ENCODE results near the gene CHST12.
A peak's percentile ranks its signal among the peaks of the same experiment; 100 is the strongest.

The CHST12 gene

DNA sequence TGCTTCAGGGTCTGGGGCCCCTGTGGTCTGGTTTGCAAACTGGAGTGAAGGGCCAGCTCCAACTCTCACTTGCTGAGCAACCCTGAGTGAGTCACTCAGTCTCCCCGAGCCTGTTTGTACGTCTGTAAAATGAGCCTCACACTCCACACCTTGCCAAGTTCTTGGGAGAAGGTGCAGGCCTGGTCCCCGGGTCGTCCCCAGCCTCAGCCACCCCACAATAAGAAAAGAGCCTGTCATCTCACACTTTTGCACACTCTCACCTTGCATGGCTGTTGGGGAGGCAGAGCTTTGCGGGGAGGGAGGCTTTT is 67.6 kb downstream of the CHST12 start:
- TF ChIP-seq, protein P1, sequence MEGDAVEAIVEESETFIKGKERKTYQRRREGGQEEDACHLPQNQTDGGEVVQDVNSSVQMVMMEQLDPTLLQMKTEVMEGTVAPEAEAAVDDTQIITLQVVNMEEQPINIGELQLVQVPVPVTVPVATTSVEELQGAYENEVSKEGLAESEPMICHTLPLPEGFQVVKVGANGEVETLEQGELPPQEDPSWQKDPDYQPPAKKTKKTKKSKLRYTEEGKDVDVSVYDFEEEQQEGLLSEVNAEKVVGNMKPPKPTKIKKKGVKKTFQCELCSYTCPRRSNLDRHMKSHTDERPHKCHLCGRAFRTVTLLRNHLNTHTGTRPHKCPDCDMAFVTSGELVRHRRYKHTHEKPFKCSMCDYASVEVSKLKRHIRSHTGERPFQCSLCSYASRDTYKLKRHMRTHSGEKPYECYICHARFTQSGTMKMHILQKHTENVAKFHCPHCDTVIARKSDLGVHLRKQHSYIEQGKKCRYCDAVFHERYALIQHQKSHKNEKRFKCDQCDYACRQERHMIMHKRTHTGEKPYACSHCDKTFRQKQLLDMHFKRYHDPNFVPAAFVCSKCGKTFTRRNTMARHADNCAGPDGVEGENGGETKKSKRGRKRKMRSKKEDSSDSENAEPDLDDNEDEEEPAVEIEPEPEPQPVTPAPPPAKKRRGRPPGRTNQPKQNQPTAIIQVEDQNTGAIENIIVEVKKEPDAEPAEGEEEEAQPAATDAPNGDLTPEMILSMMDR (IDR thresholded peaks at IDR 0.05; ENCODE audit: low read depth, low read length) = no peak
- TF ChIP-seq, protein P2, sequence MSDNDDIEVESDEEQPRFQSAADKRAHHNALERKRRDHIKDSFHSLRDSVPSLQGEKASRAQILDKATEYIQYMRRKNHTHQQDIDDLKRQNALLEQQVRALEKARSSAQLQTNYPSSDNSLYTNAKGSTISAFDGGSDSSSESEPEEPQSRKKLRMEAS (IDR thresholded peaks at IDR 0.05; ENCODE audit: low read depth, low read length) = no peak
- TF ChIP-seq MYC (IDR thresholded peaks at IDR 0.05; ENCODE audit: low read depth, low read length) (no peak), POLR2A (IDR thresholded peaks at IDR 0.05; ENCODE audit: extremely low read depth, insufficient read length) (no peak)
- DNase-seq (ENCODE audit: low read depth) = peak; percentile 54
- no peak overlapping the region for H3K4me3 ChIP-seq (ENCODE audit: low read depth, low read length)

DNA sequence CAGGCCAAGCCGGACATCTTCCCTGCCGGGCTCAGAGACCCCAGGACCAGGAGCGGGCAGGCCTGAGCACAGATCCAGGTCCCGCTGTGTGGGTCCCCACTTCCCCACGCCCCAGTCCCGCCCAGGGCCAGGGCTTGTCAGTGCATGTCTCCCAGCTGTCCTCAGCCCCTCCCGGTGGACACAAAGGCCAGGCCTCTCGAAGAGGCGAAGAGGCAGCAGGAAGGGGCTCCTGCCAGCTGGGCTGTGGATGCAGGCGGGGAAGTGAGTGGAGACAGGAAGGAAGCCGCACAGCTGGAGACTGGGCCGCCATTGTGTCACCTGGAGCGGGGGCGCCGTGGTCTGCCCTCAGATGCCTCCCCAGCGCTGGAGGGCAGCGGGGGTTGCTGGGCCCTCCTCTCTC is 68.0 kb downstream of the CHST12 start:
- no peak overlapping the region for H3K4me3 ChIP-seq (ENCODE audit: low read depth, low read length)
- TF ChIP-seq POLR2A (IDR thresholded peaks at IDR 0.05; ENCODE audit: extremely low read depth, insufficient read length) = no peak
- TF ChIP-seq, protein P2 (IDR thresholded peaks at IDR 0.05; ENCODE audit: low read depth, low read length) = 0 out of 2 replicates have a peak, but pooled peaks have one; percentile 3
- peak; percentile 71 for DNase-seq (ENCODE audit: low read depth)

DNA sequence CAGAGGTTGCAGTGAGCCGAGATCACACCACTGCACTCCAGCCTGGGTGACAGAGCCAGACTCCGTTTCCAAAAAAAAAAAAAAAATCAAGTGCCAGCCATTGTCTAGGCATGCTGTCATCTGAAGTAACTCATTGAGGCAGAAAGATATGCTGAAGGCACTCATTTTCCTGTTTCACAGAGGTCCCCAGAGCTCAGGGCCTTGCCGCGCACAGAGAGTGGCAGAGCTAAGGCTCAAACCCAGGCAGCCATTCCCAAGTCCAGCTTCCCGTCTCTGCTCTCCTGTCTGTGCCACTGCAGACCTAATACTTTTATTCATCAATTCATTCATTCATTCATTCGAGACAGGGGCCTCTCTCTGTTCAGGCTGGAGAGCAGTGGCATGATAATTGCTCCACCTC is 69.3 kb downstream of the CHST12 start:
- no peak overlapping the region for H3K4me3 ChIP-seq (ENCODE audit: low read depth, low read length)
- DNase-seq (ENCODE audit: low read depth) = no peak
- no peak for TF ChIP-seq POLR2A (IDR thresholded peaks at IDR 0.05; ENCODE audit: extremely low read depth, insufficient read length)

DNA sequence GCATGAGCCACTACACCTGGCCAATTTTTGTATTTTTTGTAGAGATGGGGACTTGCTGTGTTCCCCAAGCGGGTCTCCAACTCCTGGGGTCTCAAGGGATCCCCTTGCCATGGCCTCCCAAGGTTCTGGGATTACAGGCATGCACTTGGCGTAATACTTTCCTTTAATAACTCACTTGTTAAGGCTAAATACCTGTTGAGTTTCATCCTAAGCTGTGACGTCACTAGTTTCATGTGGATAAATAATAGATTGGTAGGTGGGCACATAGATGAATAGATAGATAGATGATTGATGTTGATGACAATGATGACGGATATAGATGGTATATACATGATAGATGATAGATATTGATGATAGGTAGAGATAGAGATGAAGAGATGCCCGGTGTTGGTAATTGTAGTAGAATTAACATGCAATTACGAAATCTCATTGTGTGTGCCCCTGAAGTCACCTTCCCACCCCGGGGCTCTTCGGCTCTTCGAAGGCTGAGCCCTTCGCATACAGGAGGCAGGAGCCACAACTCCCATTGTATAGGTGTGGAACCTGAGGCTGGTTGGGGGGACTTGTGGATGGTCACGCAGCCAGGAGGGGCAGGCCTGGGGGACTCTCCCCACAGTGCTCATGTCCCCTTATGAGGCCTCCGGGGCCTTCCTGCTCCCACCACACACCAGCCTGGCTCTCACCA is 70.2 kb downstream of the CHST12 start:
- TF ChIP-seq MYC (IDR thresholded peaks at IDR 0.05; ENCODE audit: low read depth, low read length) (no peak), POLR2A (IDR thresholded peaks at IDR 0.05; ENCODE audit: extremely low read depth, insufficient read length) (no peak)
- TF ChIP-seq, protein P1 (IDR thresholded peaks at IDR 0.05; ENCODE audit: low read depth, low read length) = no peak
- TF ChIP-seq, protein P2 (IDR thresholded peaks at IDR 0.05; ENCODE audit: low read depth, low read length) = no peak
- peak; percentile 9 for DNase-seq (ENCODE audit: low read depth)
- H3K4me3 ChIP-seq (ENCODE audit: low read depth, low read length) = no peak overlapping the region

DNA sequence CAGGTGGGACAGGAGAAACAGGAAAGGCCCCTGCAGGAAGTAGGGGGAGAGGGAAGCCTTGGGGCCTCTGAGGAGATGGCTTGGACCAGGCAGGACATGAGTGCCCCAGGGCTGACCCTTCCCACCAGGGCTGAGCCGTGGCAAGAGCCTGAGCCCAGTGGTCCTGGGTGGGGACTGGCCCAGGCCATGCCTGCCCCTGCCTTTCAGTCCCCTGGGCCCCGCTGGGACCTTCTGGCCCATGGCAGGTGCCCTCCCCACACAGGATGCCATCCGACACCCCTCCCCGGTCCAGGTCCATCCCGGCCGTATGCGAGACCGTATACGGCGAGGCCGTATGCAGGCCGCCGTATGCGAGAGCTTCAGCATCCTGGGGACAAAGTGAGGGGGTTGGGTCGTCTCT is 70.8 kb downstream of the CHST12 start:
- H3K4me3 ChIP-seq (ENCODE audit: low read depth, low read length) = no peak overlapping the region
- TF ChIP-seq, protein P1 (IDR thresholded peaks at IDR 0.05; ENCODE audit: low read depth, low read length) = no peak
- no peak for TF ChIP-seq MYC (IDR thresholded peaks at IDR 0.05; ENCODE audit: low read depth, low read length)
- TF ChIP-seq, protein P2 (IDR thresholded peaks at IDR 0.05; ENCODE audit: low read depth, low read length) = no peak
- DNase-seq (ENCODE audit: low read depth) = peak; percentile 10

DNA sequence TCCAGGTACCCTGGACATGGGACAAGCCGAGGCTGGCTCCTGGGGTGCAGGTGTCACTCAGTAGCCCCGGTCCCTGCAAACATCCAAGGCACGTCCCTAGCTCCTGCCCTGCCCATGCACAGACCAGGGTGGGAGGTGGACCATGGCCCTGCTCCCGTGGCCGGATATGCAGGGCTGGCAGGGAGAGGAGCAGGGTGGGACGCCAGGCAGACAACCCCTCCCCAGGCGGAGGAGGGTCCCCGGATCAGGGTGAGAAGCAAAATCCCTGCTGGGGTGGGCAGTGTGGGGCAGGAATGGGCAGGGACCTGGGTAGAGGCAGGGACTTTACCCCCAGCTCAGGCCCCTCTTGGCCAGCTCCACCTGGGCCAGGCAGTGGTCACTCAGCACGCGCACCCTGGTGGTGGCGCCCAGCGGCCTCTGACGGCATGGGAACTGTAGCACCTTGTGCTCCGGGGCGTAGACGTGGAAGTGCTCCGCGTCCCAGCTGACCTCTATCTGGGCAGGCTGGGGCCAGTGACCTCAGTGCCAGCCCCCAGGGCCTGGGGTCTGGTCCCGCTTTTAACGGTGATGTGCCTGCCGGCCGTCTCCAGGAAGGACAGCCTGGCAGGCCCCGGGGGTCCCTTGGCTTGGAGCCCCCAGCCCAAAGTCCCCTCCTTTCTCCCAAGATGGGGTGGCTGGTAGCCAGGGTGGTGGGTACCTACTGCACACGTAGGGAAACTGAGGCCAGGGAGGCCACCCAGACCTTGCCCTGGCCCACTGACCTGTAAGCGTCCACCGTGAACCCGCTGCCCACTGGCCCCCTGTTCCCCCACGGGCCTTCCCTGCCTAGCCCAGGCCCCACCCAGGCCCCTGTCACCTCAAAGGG is 71.6 kb downstream of the CHST12 start:
- TF ChIP-seq MYC (IDR thresholded peaks at IDR 0.05; ENCODE audit: low read depth, low read length) (no peak), POLR2A (IDR thresholded peaks at IDR 0.05; ENCODE audit: extremely low read depth, insufficient read length) (no peak)
- TF ChIP-seq, protein P2 (IDR thresholded peaks at IDR 0.05; ENCODE audit: low read depth, low read length) = no peak
- TF ChIP-seq, protein P1 (IDR thresholded peaks at IDR 0.05; ENCODE audit: low read depth, low read length) = no peak
- DNase-seq (ENCODE audit: low read depth) = peak; percentile 12
- H3K4me3 ChIP-seq (ENCODE audit: low read depth, low read length) = no peak overlapping the region
